H1 (cell line): ENCODE results near the gene SLC25A39.

ENCODE experiments used
- CTCF ChIP-seq, 3 experiments: IDR thresholded peaks; 1 replicate in 2 of 3; 2 replicates in 1 of 3; pipeline versions ENCODE4 v1.5.1 to v1.6.1; 2011; ENCODE audit warnings: low read length in 3 of 3, mild to moderate bottlenecking in 3 of 3, inconsistent platforms in 2 of 3, low read depth in 1 of 3, moderate library complexity in 1 of 3; ENCODE audit not compliant: insufficient read depth in 1 of 3; ENCODE audit errors: control extremely low read depth in 1 of 3
- E2F6 ChIP-seq: IDR thresholded peaks from 2 replicates; pipeline ENCODE4 v1.6.1; 2012; ENCODE audit warnings: inconsistent platforms
- KDM1A ChIP-seq: fragments of 200-600, 300-600 bp; sonication (generic); IDR thresholded peaks from 2 replicates; pipeline ENCODE4 v1.7.1; 2016; ENCODE audit warnings: mild to moderate bottlenecking, low read length, borderline replicate concordance
- PHF8 ChIP-seq: fragments of 200-600 bp; sonication (generic); conservative IDR thresholded peaks from 2 replicates; pipeline ENCODE4 v1.7.1; 2012; ENCODE audit warnings: low read depth, mild to moderate bottlenecking, inconsistent platforms, low read length, moderate library complexity
- RAD21 ChIP-seq, 2 experiments: IDR thresholded peaks in 1 of 2; conservative IDR thresholded peaks in 1 of 2; 2 replicates each; pipeline ENCODE4 v1.6.1; 2011; ENCODE audit warnings: low read depth in 2 of 2, low read length in 2 of 2, improper control_type of control experiment in 1 of 2, inconsistent platforms in 1 of 2, mild to moderate bottlenecking in 1 of 2, moderate library complexity in 1 of 2
- RFX5 ChIP-seq: IDR thresholded peaks from 2 replicates; pipeline ENCODE4 v1.6.1; 2011; ENCODE audit warnings: low read depth, low read length, improper control_type of control experiment, borderline replicate concordance
- SIN3A ChIP-seq, 2 experiments: IDR thresholded peaks in 1 of 2; conservative IDR thresholded peaks in 1 of 2; 2 replicates each; pipeline ENCODE4 v1.6.1; 2011 to 2012; ENCODE audit warnings: low read length in 2 of 2, improper control_type of control experiment in 1 of 2, low read depth in 1 of 2, mild to moderate bottlenecking in 1 of 2
- SP1 ChIP-seq: IDR thresholded peaks from 2 replicates; pipeline ENCODE4 v1.6.1; 2011; ENCODE audit warnings: low read depth, low read length
- SRF ChIP-seq: IDR thresholded peaks from 2 replicates; pipeline ENCODE4 v1.6.1; 2011; ENCODE audit warnings: mild to moderate bottlenecking, low read depth, low read length, moderate library complexity
- TEAD4 ChIP-seq: IDR thresholded peaks from 2 replicates; pipeline ENCODE4 v1.6.1; 2012; ENCODE audit warnings: low read depth, low read length, inconsistent platforms, mixed read lengths

- TF ChIP-seq KDM1A (no peak), TEAD4 (no peak), SP1 (no peak), PHF8 (no peak), E2F6 (no peak), CTCF (IDR thresholded peaks at IDR 0.05; ENCODE audit: control extremely low read depth in 1 of 3, insufficient read depth in 1 of 3, low read depth in 1 of 3, low read length in 3 of 3) (no peak), SIN3A (conservative IDR thresholded peaks at IDR 0.05 in 1 of 2, IDR thresholded peaks at IDR 0.05 in 1 of 2; ENCODE audit: low read depth in 1 of 2, low read length in 2 of 2) (no peak), RFX5 (no peak), SRF (no peak), RAD21 (IDR thresholded peaks at IDR 0.05 in 1 of 2, conservative IDR thresholded peaks at IDR 0.05 in 1 of 2; ENCODE audit: low read depth in 2 of 2, low read length in 2 of 2) (no peak)
These were observed 42.8 kb upstream of the SLC25A39 start for GRCh38 chr17:44367231-44367979.
